Endothelial cell (in vitro differentiated cells): ENCODE measurements around the gene FOLR2. TPM values are rescaled to one million over a fixed set of nuclear protein-coding genes. Genes with fewer than 3 reads are reported as not detected.

ENCODE experiments used
- DNase-seq: peaks from one replicate; pipeline ENCODE4 v3.0.0; 2021; ENCODE audit warnings: low spot score
- H3K27ac Mint-ChIP-seq: one replicate; pipeline ENCODE4 v1.8.0; 2021; ENCODE audit warnings: mixed read lengths, inconsistent platforms; ENCODE audit not compliant: unreplicated experiment
- H3K27me3 Mint-ChIP-seq: one replicate; pipeline ENCODE4 v1.8.0; 2021; ENCODE audit warnings: mild to moderate bottlenecking, moderate library complexity, mixed read lengths, inconsistent platforms; ENCODE audit not compliant: unreplicated experiment
- H3K36me3 Mint-ChIP-seq: one replicate; pipeline ENCODE4 v1.8.0; 2021; ENCODE audit warnings: mild to moderate bottlenecking, low read depth, mixed read lengths, inconsistent platforms; ENCODE audit not compliant: unreplicated experiment
- H3K4me1 Mint-ChIP-seq: one replicate; pipeline ENCODE4 v1.8.0; 2021; ENCODE audit warnings: mild to moderate bottlenecking, mixed read lengths, inconsistent platforms; ENCODE audit not compliant: unreplicated experiment
- H3K4me3 Mint-ChIP-seq: one replicate; pipeline ENCODE4 v1.8.0; 2021; ENCODE audit warnings: mild to moderate bottlenecking, mixed read lengths, inconsistent platforms; ENCODE audit not compliant: unreplicated experiment
- H3K9me3 Mint-ChIP-seq: one replicate; pipeline ENCODE4 v1.8.0; 2021; ENCODE audit warnings: mixed read lengths, inconsistent platforms; ENCODE audit not compliant: unreplicated experiment
- CTCF ChIP-seq: fragments of 200-600 bp; sonication (generic); IDR thresholded peaks from one replicate; pipeline ENCODE4 v1.5.0; 2021; ENCODE audit warnings: antibody characterized with exemption; ENCODE audit not compliant: unreplicated experiment
- total RNA-seq: library from RNA; stranded (reverse); fragmentation: NEBNext Ultra II Directional; extraction: Animal tissue kit (Norgen Biotek cat#: 25700); gene quantifications from one replicate; pipeline ENCODE4 v1.2.1, GENCODE V29; 2021; ENCODE audit not compliant: unreplicated experiment

The FOLR2 gene
- total RNA-seq, 1 donor from 2014 or later, result not detected

GRCh38 chr11:72209101-72209500 is 7.5 kb upstream of the FOLR2 start:
- no peaks in the 10 kb centered on the region for H3K9me3 Mint-ChIP-seq
- no peak overlapping the region for H3K27ac Mint-ChIP-seq
- TF ChIP-seq CTCF, result no peak
- no peak overlapping the region for H3K4me3 Mint-ChIP-seq
- no peaks in the 10 kb centered on the region for H3K4me1 Mint-ChIP-seq
- no peak for DNase-seq
- H3K27me3 Mint-ChIP-seq, result peaks cover 1% of the 10 kb centered on the region
- H3K36me3 Mint-ChIP-seq, result no peaks in the 10 kb centered on the region

GRCh38 chr11:72217841-72218240 is 1.2 kb downstream of the FOLR2 start:
- no peaks in the 10 kb centered on the region for H3K9me3 Mint-ChIP-seq
- TF ChIP-seq CTCF, result no peak
- no peak overlapping the region for H3K4me3 Mint-ChIP-seq
- no peak overlapping the region for H3K27ac Mint-ChIP-seq
- H3K4me1 Mint-ChIP-seq, result peaks cover 15% of the 10 kb centered on the region
- no peak for DNase-seq
- peaks cover 3% of the 10 kb centered on the region for H3K36me3 Mint-ChIP-seq
- H3K27me3 Mint-ChIP-seq, result peaks cover 1% of the 10 kb centered on the region

GRCh38 chr11:72218251-72218745 is 1.7 kb downstream of the FOLR2 start:
- H3K4me1 Mint-ChIP-seq, result peaks cover 15% of the 10 kb centered on the region
- DNase-seq, result no peak
- no peaks in the 10 kb centered on the region for H3K9me3 Mint-ChIP-seq
- no peak for TF ChIP-seq CTCF
- peaks cover 3% of the 10 kb centered on the region for H3K36me3 Mint-ChIP-seq
- H3K27ac Mint-ChIP-seq, result no peak overlapping the region
- H3K27me3 Mint-ChIP-seq, result peaks cover 1% of the 10 kb centered on the region
- no peak overlapping the region for H3K4me3 Mint-ChIP-seq

DNA sequence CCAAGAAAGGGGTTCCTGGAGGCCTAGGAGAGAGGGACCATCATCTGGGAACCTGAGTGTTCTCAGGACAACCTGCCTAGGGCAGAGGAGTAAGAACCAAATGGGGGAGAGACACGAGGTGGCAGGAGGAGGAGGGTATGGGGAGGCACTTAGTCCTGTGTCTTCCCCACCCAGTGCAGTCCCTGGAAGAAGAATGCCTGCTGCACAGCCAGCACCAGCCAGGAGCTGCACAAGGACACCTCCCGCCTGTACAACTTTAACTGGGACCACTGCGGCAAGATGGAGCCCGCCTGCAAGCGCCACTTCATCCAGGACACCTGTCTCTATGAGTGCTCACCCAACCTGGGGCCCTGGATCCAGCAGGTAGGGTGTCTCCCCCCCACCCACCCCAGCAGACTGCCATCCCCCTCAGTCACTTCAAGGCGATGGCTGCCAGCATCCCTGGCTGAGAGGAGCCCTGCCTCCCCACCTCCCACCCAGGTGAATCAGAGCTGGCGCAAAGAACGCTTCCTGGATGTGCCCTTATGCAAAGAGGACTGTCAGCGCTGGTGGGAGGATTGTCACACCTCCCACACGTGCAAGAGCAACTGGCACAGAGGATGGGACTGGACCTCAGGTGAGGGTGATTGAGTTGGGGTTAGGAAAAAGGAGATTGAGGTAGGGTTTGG is 4.2 kb downstream of the FOLR2 start:
- Mint-ChIP-seq H3K36me3 (peaks cover 3% of the 10 kb centered on the region), H3K9me3 (no peaks in the 10 kb centered on the region), H3K4me3 (no peak overlapping the region), H3K4me1 (peaks cover 22% of the 10 kb centered on the region), H3K27ac (no peak overlapping the region), H3K27me3 (peaks cover 6% of the 10 kb centered on the region)
- no peak for DNase-seq
- TF ChIP-seq CTCF, result no peak

- Mint-ChIP-seq H3K27ac (no peak overlapping the region), H3K9me3 (no peaks in the 10 kb centered on the region)
- DNase-seq, result no peak
These were observed 4.9 kb downstream of the FOLR2 start for GRCh38 chr11:72221386-72222075.

More at GRCh38 chr11:72221386-72222075, 4.9 kb downstream of the FOLR2 start:
- TF ChIP-seq CTCF, result no peak
- peaks cover 20% of the 10 kb centered on the region for H3K4me1 Mint-ChIP-seq
- no peak overlapping the region for H3K4me3 Mint-ChIP-seq
- peaks cover 3% of the 10 kb centered on the region for H3K36me3 Mint-ChIP-seq
- H3K27me3 Mint-ChIP-seq, result peaks cover 10% of the 10 kb centered on the region
